SK-N-SH treated with all-trans-retinoic acid at 6 μM for 48 hours (cell line): Measurements from ENCODE around the gene RTL10.

Experiments
- ARNTL ChIP-seq: fragments of 450-650 bp; formaldehyde crosslinking; IDR thresholded peaks from 2 replicates; pipeline ENCODE4 v1.5.0; 2020; ENCODE audit warnings: low read depth, mild to moderate bottlenecking, moderate library complexity, borderline replicate concordance
- GLIS3 ChIP-seq: fragments of 250-450 bp; sonication (Bioruptor Pico); IDR thresholded peaks from 2 replicates; pipeline ENCODE4 v1.5.0; 2020; ENCODE audit warnings: mild to moderate bottlenecking, moderate library complexity
- PATZ1 ChIP-seq: fragments of 250-450 bp; sonication (Bioruptor Pico); IDR thresholded peaks from 2 replicates; pipeline ENCODE4 v1.8.0; 2020; ENCODE audit warnings: mild to moderate bottlenecking, moderate library complexity, borderline replicate concordance
- TCF4 ChIP-seq: fragments of 250-450 bp; sonication (Bioruptor Pico); IDR thresholded peaks from 2 replicates; pipeline ENCODE4 v1.8.0; 2021; ENCODE audit warnings: mild to moderate bottlenecking, moderate library complexity, borderline replicate concordance
- ZFP30 ChIP-seq: fragments of 450-650 bp; formaldehyde crosslinking; IDR thresholded peaks from 2 replicates; pipeline ENCODE4 v1.5.0; 2022; ENCODE audit warnings: mild to moderate bottlenecking, moderate library complexity
- ZNF70 ChIP-seq: fragments of 450-650 bp; formaldehyde crosslinking; IDR thresholded peaks from 2 replicates; pipeline ENCODE4 v1.5.0; 2020; ENCODE audit warnings: mild to moderate bottlenecking, moderate library complexity
- TF ChIP-seq, protein P1 (sequence below): fragments of 250-450 bp; sonication (Bioruptor Pico); IDR thresholded peaks from 2 replicates; pipeline ENCODE4 v1.5.0; 2020; ENCODE audit warnings: mild to moderate bottlenecking, moderate library complexity

DNA sequence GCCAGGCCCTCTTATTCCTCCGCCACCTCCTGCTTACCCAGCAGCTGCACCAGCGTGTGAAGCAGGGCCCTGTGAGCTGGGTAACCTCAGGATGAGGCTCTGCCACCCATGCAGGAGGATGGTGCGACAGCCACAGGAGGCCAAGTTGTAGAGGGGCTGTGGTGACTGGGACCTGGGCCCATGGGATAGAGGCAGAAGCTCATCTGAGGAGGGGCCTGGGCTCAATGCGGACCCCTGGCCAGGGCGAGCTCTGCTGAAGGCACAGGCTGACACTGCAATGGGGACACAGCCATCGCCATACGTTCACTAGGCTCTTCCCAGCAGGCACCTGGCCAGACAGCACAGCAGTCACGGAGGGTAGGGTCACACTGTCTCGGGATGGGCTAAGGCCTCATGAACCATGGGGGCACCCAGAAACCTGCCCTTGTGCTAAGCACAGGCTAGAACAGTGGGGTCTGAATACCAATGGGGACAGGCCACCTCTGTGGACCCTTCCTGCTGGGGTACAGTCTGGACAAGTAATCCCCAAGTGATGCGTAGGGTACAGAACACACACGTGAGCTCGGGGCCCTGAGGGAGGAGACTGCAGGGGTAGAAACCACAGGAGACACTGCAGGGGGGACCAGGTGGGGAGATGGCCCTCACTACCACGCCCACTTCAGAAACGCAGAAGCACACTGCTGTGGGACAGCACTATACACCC lies 35.3 kb downstream of the RTL10 start:
- TF ChIP-seq GLIS3 (CRISPR knock-in tag) (no peak), ZNF70 (CRISPR knock-in tag) (no peak), ZFP30 (CRISPR knock-in tag) (no peak), TCF4 (no peak), ARNTL (CRISPR knock-in tag) (no peak), PATZ1 (CRISPR knock-in tag) (no peak)
- TF ChIP-seq, protein P1, sequence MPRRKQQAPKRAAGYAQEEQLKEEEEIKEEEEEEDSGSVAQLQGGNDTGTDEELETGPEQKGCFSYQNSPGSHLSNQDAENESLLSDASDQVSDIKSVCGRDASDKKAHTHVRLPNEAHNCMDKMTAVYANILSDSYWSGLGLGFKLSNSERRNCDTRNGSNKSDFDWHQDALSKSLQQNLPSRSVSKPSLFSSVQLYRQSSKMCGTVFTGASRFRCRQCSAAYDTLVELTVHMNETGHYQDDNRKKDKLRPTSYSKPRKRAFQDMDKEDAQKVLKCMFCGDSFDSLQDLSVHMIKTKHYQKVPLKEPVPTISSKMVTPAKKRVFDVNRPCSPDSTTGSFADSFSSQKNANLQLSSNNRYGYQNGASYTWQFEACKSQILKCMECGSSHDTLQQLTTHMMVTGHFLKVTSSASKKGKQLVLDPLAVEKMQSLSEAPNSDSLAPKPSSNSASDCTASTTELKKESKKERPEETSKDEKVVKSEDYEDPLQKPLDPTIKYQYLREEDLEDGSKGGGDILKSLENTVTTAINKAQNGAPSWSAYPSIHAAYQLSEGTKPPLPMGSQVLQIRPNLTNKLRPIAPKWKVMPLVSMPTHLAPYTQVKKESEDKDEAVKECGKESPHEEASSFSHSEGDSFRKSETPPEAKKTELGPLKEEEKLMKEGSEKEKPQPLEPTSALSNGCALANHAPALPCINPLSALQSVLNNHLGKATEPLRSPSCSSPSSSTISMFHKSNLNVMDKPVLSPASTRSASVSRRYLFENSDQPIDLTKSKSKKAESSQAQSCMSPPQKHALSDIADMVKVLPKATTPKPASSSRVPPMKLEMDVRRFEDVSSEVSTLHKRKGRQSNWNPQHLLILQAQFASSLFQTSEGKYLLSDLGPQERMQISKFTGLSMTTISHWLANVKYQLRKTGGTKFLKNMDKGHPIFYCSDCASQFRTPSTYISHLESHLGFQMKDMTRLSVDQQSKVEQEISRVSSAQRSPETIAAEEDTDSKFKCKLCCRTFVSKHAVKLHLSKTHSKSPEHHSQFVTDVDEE (CRISPR knock-in tag), result no peak
